Ishikawa (cell line): ENCODE results near the gene ZNF689.

Source experiments
- CEBPB ChIP-seq: IDR thresholded peaks from 2 replicates; pipeline ENCODE4 v1.6.1; 2012
- CREB1 ChIP-seq: IDR thresholded peaks from 2 replicates; pipeline ENCODE4 v1.6.1; 2012; ENCODE audit warnings: low read depth
- EGR1 ChIP-seq: IDR thresholded peaks from 2 replicates; pipeline ENCODE4 v1.6.1; 2012
- EP300 ChIP-seq: IDR thresholded peaks from 2 replicates; pipeline ENCODE4 v1.6.1; 2012; ENCODE audit warnings: borderline replicate concordance
- FOXM1 ChIP-seq: IDR thresholded peaks from 2 replicates; pipeline ENCODE4 v1.6.1; 2012; ENCODE audit warnings: low read depth, borderline replicate concordance
- NFIC ChIP-seq: IDR thresholded peaks from 2 replicates; pipeline ENCODE4 v1.6.1; 2012
- RAD21 ChIP-seq: IDR thresholded peaks from 2 replicates; pipeline ENCODE4 v1.6.1; 2012; ENCODE audit warnings: low read depth
- TAF1 ChIP-seq: IDR thresholded peaks from 2 replicates; pipeline ENCODE4 v1.6.1; 2012; ENCODE audit warnings: low read depth, mild to moderate bottlenecking
- TCF12 ChIP-seq: IDR thresholded peaks from 2 replicates; pipeline ENCODE4 v1.6.1; 2012; ENCODE audit warnings: low read depth
- TEAD4 ChIP-seq: IDR thresholded peaks from 2 replicates; pipeline ENCODE4 v1.6.1; 2012
- YY1 ChIP-seq: IDR thresholded peaks from 2 replicates; pipeline ENCODE4 v1.6.1; 2012; ENCODE audit warnings: low read depth
- ZBTB7A ChIP-seq: IDR thresholded peaks from 2 replicates; pipeline ENCODE4 v1.6.1; 2012; ENCODE audit warnings: low read depth
- TF ChIP-seq, protein P1 (sequence below): IDR thresholded peaks from 2 replicates; pipeline ENCODE4 v1.6.1; 2012
- TF ChIP-seq, protein P2 (sequence below): IDR thresholded peaks from 2 replicates; pipeline ENCODE4 v1.6.1; 2012
- TF ChIP-seq, protein P3 (sequence below): IDR thresholded peaks from 2 replicates; pipeline ENCODE4 v1.6.1; 2012; ENCODE audit warnings: low read depth, mild to moderate bottlenecking

Gene ZNF689

DNA sequence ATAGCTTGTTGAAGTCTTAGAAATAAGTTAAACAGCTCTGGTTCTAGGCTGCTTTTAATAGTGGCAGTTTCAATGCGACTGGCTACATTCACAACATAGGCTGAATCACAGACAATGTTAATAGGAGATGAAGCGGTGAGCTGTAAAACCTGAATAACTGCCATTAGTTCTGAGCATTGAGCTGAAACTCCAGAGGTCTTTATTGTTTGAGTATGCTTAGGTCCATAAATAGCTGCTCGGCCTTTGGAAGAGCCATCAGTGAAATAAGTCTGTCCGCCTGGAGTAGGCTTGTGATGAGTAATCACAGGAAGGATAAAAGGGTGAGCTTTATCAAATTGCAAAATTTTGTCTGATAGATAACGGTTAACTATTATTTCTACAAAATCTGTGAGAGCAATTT, 9.4 kb upstream of the ZNF689 start:
- TF ChIP-seq, protein P1, sequence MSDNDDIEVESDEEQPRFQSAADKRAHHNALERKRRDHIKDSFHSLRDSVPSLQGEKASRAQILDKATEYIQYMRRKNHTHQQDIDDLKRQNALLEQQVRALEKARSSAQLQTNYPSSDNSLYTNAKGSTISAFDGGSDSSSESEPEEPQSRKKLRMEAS = no peak
- TF ChIP-seq NFIC (no peak), EP300 (no peak)
- TF ChIP-seq, protein P2, sequence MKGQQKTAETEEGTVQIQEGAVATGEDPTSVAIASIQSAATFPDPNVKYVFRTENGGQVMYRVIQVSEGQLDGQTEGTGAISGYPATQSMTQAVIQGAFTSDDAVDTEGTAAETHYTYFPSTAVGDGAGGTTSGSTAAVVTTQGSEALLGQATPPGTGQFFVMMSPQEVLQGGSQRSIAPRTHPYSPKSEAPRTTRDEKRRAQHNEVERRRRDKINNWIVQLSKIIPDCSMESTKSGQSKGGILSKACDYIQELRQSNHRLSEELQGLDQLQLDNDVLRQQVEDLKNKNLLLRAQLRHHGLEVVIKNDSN = no peak

DNA sequence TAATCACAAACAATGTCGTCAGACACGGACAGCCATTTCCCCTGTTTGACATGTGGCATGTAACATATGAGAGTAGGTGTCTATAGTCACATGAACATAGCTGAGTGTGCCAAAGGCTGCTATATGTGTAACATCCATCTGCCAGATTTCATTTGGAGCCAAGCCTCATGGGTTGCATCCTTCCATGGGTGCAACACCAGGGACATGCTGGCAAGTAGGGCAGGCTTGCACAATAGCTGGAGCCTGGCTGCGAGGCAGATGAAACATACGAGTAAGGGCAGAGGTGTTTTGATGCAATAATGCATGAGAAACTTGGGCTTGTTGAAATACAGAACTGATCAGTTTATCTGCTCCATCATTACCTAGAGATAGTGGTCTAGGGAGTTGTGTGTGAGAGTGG, 9.0 kb upstream of the ZNF689 start:
- TF ChIP-seq, protein P2 = no peak
- no peak for TF ChIP-seq TAF1
- TF ChIP-seq, protein P1 = no peak
- no peak for TF ChIP-seq RAD21
- no peak for TF ChIP-seq CEBPB
- TF ChIP-seq FOXM1 = no peak
- no peak for TF ChIP-seq ZBTB7A
- no peak for TF ChIP-seq EP300
- TF ChIP-seq TEAD4 = no peak
- no peak for TF ChIP-seq EGR1
- TF ChIP-seq CREB1 = no peak
- TF ChIP-seq TCF12 = no peak
- no peak for TF ChIP-seq NFIC
- no peak for TF ChIP-seq YY1

DNA sequence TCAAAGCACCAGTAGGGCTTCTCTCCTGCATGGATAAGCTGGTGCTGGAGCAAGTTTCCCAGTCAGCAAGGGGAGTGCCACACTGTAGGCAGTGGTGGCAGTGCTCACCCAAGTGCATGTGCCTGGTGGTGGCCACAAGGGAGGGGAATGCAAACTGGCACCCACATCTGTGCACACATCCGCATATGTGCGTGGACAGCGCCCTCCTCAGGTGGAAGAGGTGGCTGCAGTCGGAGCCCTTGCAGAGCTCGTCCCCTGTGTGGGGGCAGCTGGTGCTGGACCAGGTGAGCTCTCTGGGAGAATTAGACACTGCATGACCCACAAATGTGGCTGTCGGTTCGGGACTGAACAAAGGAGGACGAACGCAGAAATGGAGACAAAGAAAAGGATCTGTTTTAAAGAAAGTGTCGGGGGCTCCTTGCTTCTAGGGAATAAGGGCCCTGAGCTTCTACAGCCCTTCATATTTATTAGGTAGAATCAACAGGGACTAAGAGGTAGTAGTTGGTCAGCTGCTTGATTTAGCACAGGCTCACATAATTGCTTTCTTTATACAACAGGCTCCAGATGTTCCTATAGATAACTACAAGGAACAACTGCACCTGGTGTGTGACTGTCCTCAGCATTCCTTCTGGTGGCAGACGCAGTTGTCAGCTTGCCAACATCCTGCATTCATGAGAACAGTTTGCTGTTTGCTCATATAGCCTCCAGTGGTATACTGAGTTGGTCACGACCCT, 5.3 kb upstream of the ZNF689 start:
- TF ChIP-seq EGR1 (no peak), RAD21 (peak; percentile 68), TAF1 (no peak)
- TF ChIP-seq, protein P2 = no peak
- TF ChIP-seq, protein P3, sequence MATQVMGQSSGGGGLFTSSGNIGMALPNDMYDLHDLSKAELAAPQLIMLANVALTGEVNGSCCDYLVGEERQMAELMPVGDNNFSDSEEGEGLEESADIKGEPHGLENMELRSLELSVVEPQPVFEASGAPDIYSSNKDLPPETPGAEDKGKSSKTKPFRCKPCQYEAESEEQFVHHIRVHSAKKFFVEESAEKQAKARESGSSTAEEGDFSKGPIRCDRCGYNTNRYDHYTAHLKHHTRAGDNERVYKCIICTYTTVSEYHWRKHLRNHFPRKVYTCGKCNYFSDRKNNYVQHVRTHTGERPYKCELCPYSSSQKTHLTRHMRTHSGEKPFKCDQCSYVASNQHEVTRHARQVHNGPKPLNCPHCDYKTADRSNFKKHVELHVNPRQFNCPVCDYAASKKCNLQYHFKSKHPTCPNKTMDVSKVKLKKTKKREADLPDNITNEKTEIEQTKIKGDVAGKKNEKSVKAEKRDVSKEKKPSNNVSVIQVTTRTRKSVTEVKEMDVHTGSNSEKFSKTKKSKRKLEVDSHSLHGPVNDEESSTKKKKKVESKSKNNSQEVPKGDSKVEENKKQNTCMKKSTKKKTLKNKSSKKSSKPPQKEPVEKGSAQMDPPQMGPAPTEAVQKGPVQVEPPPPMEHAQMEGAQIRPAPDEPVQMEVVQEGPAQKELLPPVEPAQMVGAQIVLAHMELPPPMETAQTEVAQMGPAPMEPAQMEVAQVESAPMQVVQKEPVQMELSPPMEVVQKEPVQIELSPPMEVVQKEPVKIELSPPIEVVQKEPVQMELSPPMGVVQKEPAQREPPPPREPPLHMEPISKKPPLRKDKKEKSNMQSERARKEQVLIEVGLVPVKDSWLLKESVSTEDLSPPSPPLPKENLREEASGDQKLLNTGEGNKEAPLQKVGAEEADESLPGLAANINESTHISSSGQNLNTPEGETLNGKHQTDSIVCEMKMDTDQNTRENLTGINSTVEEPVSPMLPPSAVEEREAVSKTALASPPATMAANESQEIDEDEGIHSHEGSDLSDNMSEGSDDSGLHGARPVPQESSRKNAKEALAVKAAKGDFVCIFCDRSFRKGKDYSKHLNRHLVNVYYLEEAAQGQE = no peak
- TF ChIP-seq, protein P1 = no peak

DNA sequence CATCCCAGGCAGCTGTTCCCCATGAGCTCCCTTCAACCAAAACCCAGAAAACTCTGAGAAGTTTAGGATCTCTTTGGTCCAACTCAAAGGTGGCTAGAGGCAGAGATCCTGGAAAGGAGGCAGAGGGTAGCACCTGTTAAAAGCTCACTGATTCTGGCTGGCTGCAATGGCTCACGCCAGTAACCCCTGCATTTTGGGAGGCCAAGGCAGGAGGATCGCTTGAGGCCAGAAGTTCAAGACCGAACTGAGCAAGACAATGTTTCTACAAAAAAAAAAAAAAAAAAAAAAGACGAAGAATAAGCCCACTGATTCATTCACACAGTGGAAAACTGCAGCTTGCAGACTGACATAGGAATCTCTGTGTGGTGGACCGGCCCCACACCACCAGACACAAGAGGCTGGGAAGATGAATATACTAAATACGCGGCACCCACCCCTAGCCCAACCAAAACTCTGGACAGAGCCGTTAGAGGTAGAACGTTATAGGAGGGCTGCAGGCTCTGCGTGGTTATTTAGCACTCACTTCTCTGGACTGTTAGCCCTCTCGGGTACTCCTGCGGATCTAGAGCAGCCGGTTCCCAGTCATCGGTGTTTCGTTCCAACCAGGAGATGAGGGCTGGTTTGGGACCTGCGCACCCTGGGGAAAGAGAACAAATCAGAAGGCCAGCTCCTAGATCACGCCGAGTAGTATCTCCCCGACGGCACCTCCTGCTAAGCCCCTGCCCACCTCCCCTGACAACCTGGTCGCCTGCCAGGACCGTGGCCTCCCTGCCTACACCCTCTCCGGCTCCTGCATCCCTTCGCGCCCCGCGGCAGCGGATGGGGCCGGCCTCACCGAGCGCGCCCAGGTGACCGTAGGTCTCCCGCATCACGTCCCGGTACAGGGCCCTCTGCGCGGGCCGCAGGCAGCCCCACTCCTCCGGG, 925 bp downstream of the ZNF689 start:
- 0 out of 2 replicates have a peak, but pooled peaks have one; percentile 7 for TF ChIP-seq EP300
- 0 out of 2 replicates have a peak, but pooled peaks have one; percentile 15 for TF ChIP-seq NFIC
- TF ChIP-seq RAD21 = no peak
- TF ChIP-seq, protein P1 = peak; percentile 1; the same call in 1 of the 2 replicates
- no peak; the same call in 1 of the 2 replicates for TF ChIP-seq ZBTB7A

DNA sequence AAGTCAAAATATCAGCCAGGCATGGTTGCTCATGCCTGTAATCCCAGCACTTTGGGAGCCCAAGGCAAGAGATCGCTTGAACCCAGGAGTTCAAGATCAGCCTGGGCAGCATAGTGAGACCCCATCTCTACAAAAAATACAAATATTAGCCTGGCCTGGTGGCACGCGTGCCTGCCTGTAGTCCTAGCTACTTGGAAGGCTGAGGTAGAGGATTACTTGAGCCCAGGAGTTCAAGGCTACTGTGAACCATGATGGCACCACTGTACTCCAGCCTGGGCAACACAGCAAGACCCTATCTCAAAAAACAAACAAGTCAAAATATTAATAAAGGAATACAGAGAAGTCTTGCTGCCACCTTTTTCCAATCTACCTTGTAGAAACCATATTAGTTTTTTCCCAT, 4.2 kb downstream of the ZNF689 start:
- TF ChIP-seq YY1 (no peak), RAD21 (no peak), CREB1 (no peak), EGR1 (no peak), FOXM1 (no peak)
- TF ChIP-seq, protein P1 = no peak

DNA sequence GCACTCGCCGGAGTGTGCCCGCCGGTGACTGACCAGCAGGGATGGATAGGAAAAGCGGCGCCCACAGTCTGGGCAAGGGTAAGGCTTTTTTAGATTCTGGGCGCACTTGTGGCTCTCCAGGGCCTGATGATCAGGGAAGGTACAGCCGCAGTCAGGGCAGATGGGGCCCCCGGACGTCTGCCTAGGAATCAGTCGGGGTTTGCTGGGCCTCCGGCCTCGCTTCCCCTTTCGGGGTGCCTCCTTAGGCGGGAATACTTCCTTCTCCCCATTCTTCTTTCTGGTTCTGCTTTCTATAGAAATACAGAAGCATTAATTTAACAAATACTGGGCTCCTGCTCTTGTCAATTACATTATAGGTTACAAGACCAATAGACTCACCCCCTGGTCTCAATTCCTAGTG, 5.0 kb downstream of the ZNF689 start:
- TF ChIP-seq TCF12 (no peak), ZBTB7A (no peak), RAD21 (no peak), EGR1 (no peak)
- TF ChIP-seq, protein P2 = no peak
